KBM-7 (cell line): ENCODE measurements around the gene CREG2.
A peak's percentile ranks its signal among the peaks of the same experiment; 100 is the strongest.
"Not testable (repeated sequence)": the region's sequence is repeated elsewhere in the genome, so short reads cannot be mapped to it uniquely, and the experiment has no call there.

ENCODE experiments used
- DNase-seq: peaks from one replicate; pipeline ENCODE4 v3.0.0-alpha.2; 2015
- in situ Hi-C: fragments of 300-500 bp; cut with MboI; formaldehyde crosslinking; loops from 2 replicates; pipeline ENCODE4 v1.14.3; 2020; ENCODE audit warnings: low sequenced_read_pairs, low pct_unique_long_range_greater_than_20kb, mixed read lengths

Gene CREG2

DNA sequence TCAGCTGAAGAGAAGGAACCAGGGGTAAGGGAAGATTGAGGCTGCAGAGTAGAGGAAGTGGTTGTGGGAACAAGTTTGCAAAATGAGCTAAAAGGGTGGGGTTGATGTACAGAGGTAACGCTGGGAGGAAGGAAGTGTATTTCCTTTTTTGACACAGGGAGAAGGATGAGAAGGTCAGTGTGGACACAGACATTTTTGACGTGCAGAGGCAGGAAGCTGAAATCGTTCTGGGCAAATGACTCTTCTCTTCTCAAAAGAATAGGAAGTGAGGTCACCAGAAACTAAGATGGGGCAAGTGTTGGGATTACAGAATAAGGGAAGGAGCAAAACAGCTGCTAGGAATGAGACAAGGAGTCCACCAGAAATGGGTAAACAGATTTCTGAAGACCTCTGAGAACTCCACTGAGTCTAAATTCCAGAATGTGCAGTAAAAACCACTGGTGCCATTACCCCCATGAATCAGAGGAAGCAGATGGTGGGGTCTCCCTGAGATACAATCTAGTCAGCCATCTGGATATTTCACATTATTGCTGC is 58.8 kb downstream of the CREG2 start:
- DNase-seq: peak; percentile 96
- in situ Hi-C loops: no loop called here

DNA sequence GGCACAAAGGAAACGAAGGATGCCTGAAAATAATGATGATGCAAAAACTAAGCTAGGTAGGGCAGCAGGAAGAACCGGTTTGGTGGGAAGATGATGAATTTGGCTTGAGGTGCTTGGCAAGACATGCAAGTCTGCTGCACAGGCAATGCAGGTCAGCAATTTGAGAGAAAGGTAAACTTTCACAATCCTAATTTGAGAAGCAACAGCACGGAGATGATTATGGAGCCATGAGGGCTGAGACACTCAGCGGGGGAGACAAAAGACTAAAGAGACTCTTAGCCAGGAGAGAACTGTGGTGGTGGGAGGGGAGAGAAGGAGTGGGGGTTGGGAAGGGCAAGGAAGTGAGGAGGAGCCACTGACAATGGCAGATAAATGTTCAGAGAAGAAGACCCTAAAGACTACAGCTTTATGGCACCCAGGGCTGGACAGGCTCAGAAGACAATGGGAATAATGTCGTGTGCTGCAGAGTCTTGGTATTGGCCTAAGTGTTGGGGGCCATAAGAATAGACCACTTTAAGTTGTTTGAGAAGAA is 59.4 kb downstream of the CREG2 start:
- no peak for DNase-seq
- in situ Hi-C loops: no loop called here

DNA sequence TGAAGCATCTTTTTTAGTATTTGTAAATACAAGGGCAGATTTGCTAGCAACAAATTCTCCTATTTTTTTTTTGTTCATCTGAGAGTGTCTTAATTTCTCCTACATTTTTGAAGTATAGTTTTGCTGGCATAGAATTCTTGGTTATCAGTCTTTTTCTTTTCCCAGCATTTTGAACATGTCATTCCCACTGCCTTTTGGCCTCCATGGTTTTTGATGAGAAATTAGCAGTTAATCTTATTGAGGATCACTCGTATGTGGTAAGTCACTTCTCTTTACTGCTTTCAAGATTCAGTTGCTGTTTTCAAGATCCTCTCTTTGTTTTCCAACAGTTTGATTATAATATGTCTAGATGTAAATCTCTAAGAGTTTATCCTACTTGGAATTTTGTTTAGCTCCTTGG is 61.9 kb downstream of the CREG2 start:
- no peak for DNase-seq
- in situ Hi-C loops: no loop called here

DNA sequence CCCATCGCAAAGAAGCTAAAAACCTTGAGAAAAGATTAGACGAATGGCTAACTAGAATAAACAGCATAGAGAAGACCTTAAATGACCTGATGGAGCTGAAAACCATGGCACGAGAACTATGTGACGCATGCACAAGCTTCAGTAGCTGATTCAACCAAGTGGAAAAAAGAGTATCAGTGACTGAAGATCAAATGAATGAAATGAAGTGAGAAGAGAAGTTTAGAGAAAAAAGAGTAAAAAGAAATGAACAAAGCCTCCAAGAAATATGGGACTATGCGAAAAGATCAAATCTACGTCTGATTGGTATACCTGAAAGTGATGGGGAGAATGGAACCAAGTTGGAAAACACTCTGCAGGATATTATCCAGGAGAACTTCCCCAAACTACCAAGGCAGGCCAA is 70.7 kb downstream of the CREG2 start:
- DNase-seq, in situ Hi-C loops: not testable (repeated sequence)

DNA sequence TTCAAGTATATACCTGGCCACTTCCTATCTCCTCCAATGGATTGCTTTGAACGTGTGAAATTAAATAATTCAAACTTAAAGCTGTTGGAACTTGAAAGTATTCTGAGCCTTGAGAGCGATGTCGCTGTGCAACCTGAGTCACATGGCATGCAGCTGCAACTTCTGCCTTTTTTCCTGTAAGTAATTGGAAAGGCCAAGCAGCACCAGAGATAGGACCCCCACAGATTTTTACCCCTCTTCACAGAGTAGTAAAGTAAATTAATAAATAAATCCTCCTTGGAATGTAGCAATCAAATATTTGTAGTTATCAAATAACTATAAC is 75.6 kb downstream of the CREG2 start:
- in situ Hi-C loops: no loop called here
- peak; percentile 21 for DNase-seq

DNA sequence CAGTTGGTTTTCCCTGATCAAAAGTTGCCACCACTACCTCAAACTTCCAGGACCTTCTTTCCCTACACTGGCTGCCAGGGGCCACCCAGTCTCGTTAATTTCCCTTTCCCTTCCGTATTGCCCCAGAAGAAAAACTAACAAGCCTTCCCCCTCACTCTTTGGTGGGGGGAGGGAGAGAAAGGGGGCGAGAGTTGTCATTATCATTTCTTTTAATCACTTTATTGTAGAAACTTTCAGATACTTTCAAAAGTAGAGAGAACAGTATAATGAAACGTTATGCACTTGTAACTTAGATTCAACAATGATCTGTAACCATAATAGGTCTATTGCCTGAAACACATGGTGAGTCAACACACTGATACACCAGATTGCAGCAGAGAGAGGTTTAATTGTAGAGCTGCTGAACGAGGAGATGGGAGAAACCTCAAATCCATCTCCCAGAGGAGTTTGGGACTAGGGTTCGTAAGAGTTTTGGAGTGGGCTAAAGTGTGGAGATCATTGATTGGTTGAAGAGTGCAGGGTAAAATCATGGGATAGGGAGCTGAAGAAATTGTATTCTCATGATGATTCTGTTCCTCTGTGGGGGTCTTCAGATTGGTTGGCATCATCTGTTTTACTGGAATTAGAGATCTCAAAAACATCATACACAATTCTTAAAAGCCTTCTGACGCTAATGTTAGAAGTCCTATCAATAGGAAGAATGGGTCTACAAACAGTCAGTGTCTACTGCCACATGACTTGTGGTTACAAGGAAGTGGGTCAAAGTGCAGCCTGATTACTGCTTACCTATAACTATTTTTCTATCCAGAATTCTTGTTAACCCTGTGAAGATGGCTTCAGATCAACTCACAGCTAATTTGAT is 76.2 kb downstream of the CREG2 start:
- in situ Hi-C loops: no loop called here
- DNase-seq: peak; percentile 19

DNA sequence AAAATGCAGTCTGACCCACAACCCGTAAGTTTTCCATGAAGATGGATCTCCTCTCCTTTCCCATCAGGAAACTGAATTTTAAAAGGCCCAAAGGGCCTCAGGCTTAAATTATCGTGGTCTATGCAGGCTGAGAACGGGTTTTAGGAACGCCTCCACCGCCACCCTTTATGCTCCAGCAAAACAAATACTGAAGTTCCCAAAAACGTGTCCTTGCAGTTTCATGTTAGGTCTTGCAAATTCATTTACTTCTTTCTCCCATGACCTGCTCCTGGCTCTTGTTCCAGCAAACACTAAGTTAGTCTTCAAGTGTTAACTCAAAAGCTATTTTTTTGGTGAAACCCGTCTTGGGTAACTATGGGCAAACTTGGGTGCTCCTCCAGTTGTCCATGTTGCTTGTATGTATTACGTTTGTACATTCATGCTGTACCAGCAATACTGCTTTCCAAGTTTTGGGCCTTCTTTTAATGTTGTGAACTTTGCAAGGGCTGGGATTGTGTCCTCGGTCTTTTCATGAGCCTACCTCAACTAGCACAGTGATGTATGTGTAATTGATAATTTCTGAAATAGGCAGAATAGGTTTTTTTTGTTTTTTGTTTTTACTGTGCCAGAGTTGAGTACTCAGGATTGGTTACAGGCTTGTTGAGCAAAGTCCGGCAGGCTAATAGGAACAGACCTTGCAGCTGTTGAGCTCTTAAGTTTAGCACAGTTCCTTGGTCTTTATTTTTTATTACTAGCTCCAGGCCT is 77.0 kb downstream of the CREG2 start:
- in situ Hi-C loops: no loop called here
- no peak for DNase-seq

DNA sequence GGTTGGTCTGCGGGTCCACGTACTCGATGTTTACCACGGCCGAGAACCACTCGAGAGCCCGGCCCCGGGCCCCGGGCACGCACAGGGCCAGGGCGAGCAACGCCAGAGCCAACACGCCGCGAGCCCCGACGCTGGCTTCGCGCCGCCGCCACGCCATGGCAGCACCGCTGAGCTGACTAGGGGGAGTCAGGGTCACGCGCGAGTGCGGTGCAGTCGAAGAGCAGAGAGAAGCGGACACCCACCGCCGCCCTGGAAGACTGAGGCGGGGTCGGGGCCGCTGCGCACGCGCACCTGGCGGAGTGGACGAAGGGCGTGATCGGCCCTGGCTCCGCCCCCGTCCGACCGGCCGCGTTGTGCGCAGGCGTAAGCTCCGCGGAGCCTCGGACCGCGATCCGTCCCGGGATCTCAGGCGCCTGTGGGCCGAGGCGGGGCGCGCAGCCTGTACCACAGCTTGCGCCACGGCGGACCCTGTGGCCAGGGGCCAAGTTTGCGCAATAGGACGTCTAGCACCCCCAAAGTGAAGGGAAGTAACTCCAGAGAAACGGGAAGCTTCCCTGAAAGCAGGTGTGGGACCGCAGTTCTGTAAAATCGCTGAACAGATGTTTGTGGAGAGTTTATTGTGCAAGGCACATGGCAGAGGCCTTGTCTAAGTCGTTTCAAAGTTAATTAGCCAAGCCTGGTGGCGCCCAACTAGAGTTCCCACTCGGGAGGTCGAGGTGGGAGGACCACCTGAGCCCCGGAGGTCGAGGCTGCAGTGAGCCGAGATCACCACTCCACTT is 78.7 kb downstream of the CREG2 start, which contains the start of gene RNF149:
Gene RNF149 (minus strand): TSS at position 270 of the 779 bp plus-strand sequence. CDS start 113 bp downstream, at position 157.
- DNase-seq: peak; percentile 98
- in situ Hi-C loops: no loop called here

DNA sequence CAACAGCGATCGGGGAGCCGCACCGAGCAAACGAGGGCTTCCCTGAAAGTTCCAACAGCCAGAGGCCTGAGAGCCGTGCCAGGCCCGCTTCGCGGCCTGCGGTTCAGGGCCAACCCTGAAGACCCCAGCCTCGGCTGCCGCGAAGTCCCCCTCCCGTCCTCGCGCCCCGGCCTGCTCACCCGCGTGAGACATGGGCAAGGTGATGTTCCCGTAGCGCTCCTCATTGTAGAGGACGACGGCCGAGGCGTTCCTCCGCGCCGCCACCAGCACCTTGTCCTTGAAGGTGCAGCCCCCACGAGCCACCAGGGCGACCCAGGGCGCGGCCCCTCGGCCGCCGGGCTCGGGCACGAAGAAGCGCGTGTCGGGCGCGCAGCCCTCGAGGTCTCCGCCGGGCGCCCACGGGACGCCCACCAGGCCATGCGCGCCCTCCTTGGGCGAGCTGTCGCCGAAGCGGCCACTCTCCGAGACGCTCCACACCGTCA is 79.3 kb downstream of the CREG2 start:
- DNase-seq: peak; percentile 35

DNA sequence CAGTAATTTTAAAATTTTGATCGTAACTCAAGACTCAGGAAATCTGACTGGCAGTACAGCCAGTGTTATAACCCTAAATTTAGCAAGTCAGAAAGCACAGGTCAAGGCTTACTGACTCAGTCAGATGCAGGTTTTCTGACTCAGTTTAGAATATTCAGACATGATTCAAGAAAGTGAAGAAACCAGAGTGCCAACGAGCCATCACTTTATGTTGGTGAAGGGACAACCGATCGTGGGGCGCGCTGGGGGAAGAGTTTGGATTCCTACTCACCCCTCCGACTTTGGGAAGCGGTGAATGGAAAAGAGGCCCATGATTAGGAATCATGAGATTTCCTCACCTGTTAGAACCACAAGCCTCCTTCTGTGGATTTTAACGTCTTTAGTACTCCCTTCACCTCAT is 79.8 kb downstream of the CREG2 start:
- no peak for DNase-seq
- in situ Hi-C loops: no loop called here

More for the DNA sequence above, 79.3 kb downstream of the CREG2 start:
- in situ Hi-C loops: no loop called here

DNA sequence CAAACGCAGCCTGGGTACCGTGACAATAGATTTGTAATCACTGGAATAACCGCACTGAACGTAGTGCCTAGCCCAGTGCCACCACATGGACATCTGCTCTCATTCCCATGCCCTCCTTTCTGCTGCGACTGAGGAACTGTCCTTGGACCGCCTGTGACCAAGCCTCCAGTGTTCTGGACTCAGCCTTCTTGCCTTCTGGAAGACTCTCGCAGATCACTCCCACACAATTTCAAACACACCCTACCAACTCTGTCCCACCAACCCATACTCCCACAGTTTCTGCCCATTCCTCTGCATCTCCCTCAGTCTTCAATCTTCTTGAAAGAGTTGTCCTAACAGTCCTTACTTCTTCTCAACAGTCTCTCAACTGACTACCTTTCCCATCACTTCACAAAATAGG is 80.9 kb downstream of the CREG2 start:
- in situ Hi-C loops: no loop called here
- DNase-seq: no peak

DNA sequence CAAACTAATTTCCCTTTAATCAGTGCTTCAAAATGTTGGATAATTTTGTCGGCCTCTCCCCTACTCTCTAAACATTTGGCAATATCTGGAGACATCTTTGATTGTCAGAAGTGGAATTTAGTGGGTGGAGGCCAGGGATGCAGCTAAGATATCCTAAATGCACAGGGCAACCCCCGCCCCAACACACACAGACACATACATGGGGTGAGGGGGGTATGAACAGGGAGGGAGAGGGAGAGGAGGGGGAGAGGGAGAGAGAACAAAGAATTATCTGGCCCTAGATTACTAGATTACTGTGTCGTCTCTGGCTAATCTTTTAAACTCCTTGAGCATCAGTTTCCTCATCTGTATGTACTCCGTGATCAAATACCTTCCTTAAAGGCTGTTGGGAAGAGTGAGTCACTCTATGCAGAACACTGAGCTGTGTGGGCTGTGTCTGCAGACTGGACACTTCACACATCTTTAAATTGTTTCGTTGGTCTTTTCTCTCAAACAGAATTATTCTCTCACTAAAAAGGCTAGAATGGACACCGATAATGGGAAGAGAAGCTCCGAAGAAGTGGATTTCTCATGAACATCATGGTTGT is 81.7 kb downstream of the CREG2 start:
- DNase-seq: peak; percentile 21
- in situ Hi-C loops: no loop called here

DNA sequence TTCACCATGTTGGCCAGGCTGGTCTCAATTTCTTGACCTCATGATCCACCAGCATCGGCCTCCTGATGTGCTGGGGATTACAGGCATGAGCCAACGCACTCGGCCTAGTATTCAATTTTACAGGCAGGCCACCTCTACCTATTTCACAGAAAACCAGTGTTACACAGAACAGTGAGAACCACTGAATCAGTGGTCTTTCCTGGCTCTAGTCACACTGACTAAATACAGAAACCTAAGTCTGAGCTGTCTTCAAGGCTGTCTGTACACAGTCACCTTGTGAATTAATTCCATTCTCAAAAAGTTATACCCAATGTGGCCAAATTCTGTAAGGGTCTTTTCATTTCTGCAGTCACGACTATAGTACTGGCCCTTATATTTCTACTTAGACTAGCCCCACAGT is 82.3 kb downstream of the CREG2 start:
- no peak for DNase-seq
- in situ Hi-C loops: no loop called here

DNA sequence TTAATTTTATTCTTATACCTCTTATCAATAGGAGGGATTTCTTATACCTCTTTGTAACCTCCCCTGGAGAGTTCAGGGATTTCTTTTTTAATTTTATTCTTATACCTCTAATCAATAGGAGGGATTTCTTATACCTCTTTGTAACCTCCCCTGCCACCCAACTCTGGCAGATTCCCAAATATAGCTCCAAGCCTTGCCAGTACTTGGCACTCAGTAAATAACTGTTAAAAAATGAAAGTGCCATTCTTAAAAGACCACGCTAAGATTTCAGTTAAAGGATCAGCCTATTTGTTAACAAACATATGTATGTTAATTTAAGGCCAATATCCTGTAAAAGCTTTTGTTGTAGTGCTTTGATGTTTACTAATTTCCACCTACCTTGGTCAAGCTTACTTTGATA is 83.6 kb downstream of the CREG2 start:
- in situ Hi-C loops: no loop called here
- DNase-seq: no peak

DNA sequence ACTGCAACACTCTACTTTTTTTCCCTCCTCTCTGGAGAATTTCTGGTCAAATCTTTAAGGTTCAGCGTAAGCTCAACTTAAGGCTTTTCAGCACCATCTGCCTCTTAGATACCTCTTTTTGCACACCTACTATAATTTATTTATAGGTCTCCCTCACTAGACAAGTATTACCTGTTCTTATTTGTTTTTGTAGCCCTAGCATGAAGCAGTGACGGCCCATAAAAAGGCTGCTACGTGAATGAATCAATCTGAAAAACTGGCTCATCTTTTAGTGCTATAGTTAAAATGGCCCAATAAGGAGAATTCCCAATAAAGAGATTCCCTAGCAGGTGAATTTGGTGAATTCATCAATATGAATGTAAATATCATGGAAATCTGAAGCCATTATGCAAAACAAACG is 85.3 kb downstream of the CREG2 start:
- in situ Hi-C loops: no loop called here
- no peak for DNase-seq

DNA sequence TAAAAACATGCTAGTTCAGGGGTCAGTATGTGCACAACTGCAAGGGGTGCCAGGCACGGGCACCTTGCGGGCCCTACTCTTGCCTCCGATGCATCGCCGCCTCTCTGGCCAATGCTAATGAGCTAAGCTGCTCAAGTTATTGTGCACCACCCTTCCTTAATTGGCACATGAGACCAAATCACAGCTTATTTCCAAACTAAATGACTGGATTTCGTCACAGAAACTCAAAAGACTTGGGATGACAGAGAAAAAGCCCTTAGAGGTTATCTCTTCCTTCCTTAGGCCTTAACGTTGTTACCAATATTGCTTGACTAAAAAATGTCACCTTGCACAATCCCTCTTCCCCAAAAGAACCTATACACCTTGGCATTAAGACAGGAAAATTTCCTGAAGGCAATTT is 86.5 kb downstream of the CREG2 start:
- in situ Hi-C loops: no loop called here
- no peak for DNase-seq

DNA sequence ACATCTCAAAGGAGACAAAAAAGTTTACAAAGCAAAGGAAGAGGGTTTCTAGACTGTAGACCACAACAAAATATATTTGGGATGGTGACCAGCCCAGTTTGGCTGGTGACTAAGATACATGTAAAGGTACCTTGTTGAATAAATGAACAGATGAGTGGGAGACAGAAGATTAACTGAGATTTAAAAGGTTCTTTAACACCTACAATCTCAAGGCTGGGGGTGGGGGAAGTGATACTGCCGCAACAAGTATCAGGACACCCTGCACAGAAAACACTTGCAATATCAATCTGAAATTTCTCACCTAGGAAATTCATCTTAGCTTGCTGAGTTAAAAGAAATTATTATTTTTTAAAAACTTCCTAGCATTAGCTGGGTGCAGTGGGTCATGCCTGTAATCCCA is 87.1 kb downstream of the CREG2 start:
- in situ Hi-C loops: no loop called here
- no peak for DNase-seq

DNA sequence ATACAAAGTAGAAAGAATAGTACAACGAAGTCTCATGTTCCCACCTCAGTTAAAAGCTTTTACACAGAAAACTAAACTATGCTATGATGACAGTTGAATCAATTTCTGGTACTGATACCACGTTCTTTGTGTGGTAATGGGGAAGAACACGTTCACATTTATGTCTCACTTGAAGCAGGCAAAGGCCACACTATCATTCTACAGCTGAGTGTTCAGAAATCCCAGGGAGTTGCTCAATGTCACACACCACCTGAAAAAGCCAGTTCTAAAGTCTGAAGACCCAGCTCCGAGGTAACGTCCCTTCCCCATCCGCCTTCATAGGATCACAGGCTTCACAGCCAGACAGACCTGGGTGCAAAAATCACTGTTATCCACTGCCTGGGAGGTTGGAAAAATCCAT is 87.7 kb downstream of the CREG2 start:
- in situ Hi-C loops: no loop called here
- no peak for DNase-seq

DNA sequence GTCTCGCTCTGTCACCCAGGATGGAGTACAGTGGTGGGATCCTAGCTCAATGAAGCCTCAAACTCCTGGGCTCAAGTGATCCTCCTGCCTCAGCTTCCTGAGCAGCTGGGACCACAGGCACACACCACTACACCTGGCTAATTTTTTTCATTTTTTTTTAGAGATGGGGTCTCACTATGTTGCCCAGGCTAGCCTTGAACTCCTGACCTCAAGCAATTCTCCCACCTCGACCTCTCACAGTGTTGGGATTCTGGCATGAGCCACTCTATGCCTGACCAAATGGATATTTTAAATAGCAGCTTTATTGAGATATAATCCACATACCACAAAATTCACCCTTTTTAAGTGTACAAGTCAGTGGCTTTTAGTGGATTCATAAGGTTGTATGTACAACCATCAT is 89.9 kb downstream of the CREG2 start:
- in situ Hi-C loops: no loop called here

More for the DNA sequence above, 89.9 kb downstream of the CREG2 start:
- DNase-seq: no peak
